Upper lobe of right lung (tissue), 1 donor: ENCODE results near the gene KRTAP19-7. TPM values are rescaled to one million over a fixed set of nuclear protein-coding genes. Genes with fewer than 3 reads are reported as not detected.

Source experiments
- ATAC-seq: fragments of 200-7000 bp; cut with Tn5 transposase; one replicate; pipeline ENCODE4 v1.9.1; 2020; ENCODE audit warnings: mild to moderate bottlenecking, moderate library complexity
- DNase-seq: peaks from one replicate; pipeline ENCODE4 v3.0.0-alpha.2; 2020
- H3K27ac ChIP-seq: fragments of 200-600 bp; one replicate; pipeline ENCODE4 v1.8.0; 2022
- H3K27me3 ChIP-seq: fragments of 200-600 bp; one replicate; pipeline ENCODE4 v1.8.0; 2022; ENCODE audit warnings: mild to moderate bottlenecking
- H3K36me3 ChIP-seq: fragments of 200-600 bp; one replicate; pipeline ENCODE4 v1.8.0; 2022
- H3K4me1 ChIP-seq: fragments of 200-600 bp; one replicate; pipeline ENCODE4 v1.8.0; 2022
- H3K4me3 ChIP-seq: fragments of 200-600 bp; one replicate; pipeline ENCODE4 v1.8.0; 2022; ENCODE audit warnings: mild to moderate bottlenecking
- H3K9me3 ChIP-seq: fragments of 200-600 bp; one replicate; pipeline ENCODE4 v1.8.0; 2022
- CTCF ChIP-seq: fragments of 200-600 bp; IDR thresholded peaks from one replicate; pipeline ENCODE4 v1.8.0; 2022; ENCODE audit warnings: antibody characterized with exemption
- intact Hi-C: fragments of 100-400 bp; cut with DNase I; formaldehyde crosslinking; loops from one replicate; pipeline ENCODE4 v1.11.0; 2022
- total RNA-seq: library from RNA; stranded (reverse); fragmentation: NEBNext Ultra II Directional; extraction: Animal tissue kit (Norgen Biotek cat#: 25700); gene quantifications from one replicate; pipeline ENCODE4 v1.2.1, GENCODE V29; 2021
- donor health status: DM: no; HTN: yes; CAD: no; lungs with severe emphysema.

The KRTAP19-7 gene
- total RNA-seq, 1 donor from 2014 or later: not detected

- no peaks in the 10 kb centered on the region for H3K36me3 ChIP-seq
- TF ChIP-seq CTCF: no peak
- no peak overlapping the region for H3K4me3 ChIP-seq
- no peaks in the 10 kb centered on the region for H3K4me1 ChIP-seq
- DNase-seq: no peak
- H3K27me3 ChIP-seq: no peaks in the 10 kb centered on the region
- intact Hi-C loops: no loop called here
- no peak for ATAC-seq
- H3K27ac ChIP-seq: no peak overlapping the region
- no peaks in the 10 kb centered on the region for H3K9me3 ChIP-seq
Observed at GRCh38 chr21:30563630-30564029, 2.5 kb upstream of the KRTAP19-7 start.

- H3K4me1 ChIP-seq: no peaks in the 10 kb centered on the region
- H3K4me3 ChIP-seq: no peak overlapping the region
- DNase-seq (no peak), ATAC-seq (no peak)
- no peaks in the 10 kb centered on the region for H3K9me3 ChIP-seq
- no peak overlapping the region for H3K27ac ChIP-seq
- H3K36me3 ChIP-seq: no peaks in the 10 kb centered on the region
- TF ChIP-seq CTCF: no peak
- no peaks in the 10 kb centered on the region for H3K27me3 ChIP-seq
- intact Hi-C loops: no loop called here
Observed at GRCh38 chr21:30563072-30563471, 2.0 kb upstream of the KRTAP19-7 start.

GRCh38 chr21:30561957-30562356 is 843 bp upstream of the KRTAP19-7 start:
- no peak for DNase-seq
- H3K27ac ChIP-seq: no peak overlapping the region
- no peaks in the 10 kb centered on the region for H3K36me3 ChIP-seq
- ATAC-seq: no peak
- no peaks in the 10 kb centered on the region for H3K4me1 ChIP-seq
- no peaks in the 10 kb centered on the region for H3K27me3 ChIP-seq
- H3K4me3 ChIP-seq: no peak overlapping the region
- H3K9me3 ChIP-seq: no peaks in the 10 kb centered on the region
- no peak for TF ChIP-seq CTCF
- intact Hi-C loops: no loop called here

- H3K4me3 ChIP-seq: no peak overlapping the region
- no peaks in the 10 kb centered on the region for H3K9me3 ChIP-seq
- H3K36me3 ChIP-seq: no peaks in the 10 kb centered on the region
- no peaks in the 10 kb centered on the region for H3K27me3 ChIP-seq
- DNase-seq (no peak), ATAC-seq (no peak)
- H3K4me1 ChIP-seq: no peaks in the 10 kb centered on the region
- intact Hi-C loops: no loop called here
- no peak for TF ChIP-seq CTCF
- no peak overlapping the region for H3K27ac ChIP-seq
Observed at GRCh38 chr21:30555095-30555494, 6.0 kb downstream of the KRTAP19-7 start.

GRCh38 chr21:30552782-30553181 is 8.3 kb downstream of the KRTAP19-7 start:
- intact Hi-C loops: no loop called here
- Histone ChIP-seq H3K9me3 (no peaks in the 10 kb centered on the region), H3K27ac (no peak overlapping the region), H3K4me1 (no peaks in the 10 kb centered on the region), H3K4me3 (no peak overlapping the region), H3K27me3 (no peaks in the 10 kb centered on the region), H3K36me3 (no peaks in the 10 kb centered on the region)
- DNase-seq: no peak
- no peak for TF ChIP-seq CTCF
- ATAC-seq: no peak

GRCh38 chr21:30541764-30542163 is 19.4 kb downstream of the KRTAP19-7 start, which contains the start of gene KRTAP19-6:
KRTAP19-6 (minus strand) TSS chr21:30541864; CDS start chr21:30541833, 31 bp downstream.
- intact Hi-C loops: no loop called here

More at GRCh38 chr21:30541764-30542163, 19.4 kb downstream of the KRTAP19-7 start, which contains the start of gene KRTAP19-6:
- Histone ChIP-seq H3K36me3 (no peaks in the 10 kb centered on the region), H3K27ac (no peak within 1 kb of the TSS), H3K4me1 (no peaks in the 10 kb centered on the region), H3K27me3 (no peaks in the 10 kb centered on the region), H3K9me3 (no peaks in the 10 kb centered on the region), H3K4me3 (no peak within 1 kb of the TSS)
- ATAC-seq: no peak
- no peak for TF ChIP-seq CTCF
- no peak for DNase-seq
